ENCODE data around the gene LTA4H. TPM values are rescaled to one million over a fixed set of nuclear protein-coding genes. Genes with fewer than 3 reads are reported as not detected.

LTA4H gene
- total RNA-seq, 3 donors from 2014 or later, result 66.5 to 94.5 (median 67.4) TPM

DNA sequence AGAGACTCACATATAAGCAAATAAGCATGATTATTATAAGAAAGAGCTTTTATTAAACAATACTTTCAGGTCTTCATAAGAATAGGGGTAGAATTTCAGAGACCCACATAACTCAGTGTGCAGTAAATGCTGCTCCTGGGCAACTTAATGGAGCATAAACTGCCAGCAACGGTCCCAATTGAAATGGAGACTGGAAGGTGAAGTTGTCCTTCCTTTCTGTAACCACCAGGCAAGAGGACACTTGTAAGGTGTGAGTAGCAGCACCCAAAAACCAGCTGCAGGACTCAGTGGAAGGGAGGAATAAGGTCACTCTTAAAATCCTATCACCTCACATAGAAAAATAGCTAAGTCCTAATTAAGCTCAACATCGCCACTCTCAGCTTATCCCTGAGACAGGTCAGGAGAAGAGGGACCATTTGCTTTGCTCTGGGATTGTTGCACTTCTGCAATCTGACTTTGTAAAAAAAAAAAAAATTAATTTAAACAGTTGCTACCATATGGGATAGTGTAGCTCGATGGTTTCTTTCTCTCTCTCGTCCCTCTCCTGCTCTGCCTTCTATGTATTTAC is 22.7 kb upstream of the LTA4H start:
- no peaks in the 10 kb centered on the region for H3K9me3 ChIP-seq
- no peaks in the 10 kb centered on the region for H3K4me1 ChIP-seq
- intact Hi-C loops (cut with DNase I; ENCODE audit: low total_unique reads), result loop anchor here (10.0 kb wide), 1 partner anchor 347 kb away; the partner anchor contains the start of gene CDK17
- no peaks in the 10 kb centered on the region for H3K27me3 ChIP-seq
- TF ChIP-seq POLR2AphosphoS5 (IDR thresholded peaks at IDR 0.05), result no peak
- no peak for TF ChIP-seq POLR2A (IDR thresholded peaks at IDR 0.05)
- TF ChIP-seq, protein P1, sequence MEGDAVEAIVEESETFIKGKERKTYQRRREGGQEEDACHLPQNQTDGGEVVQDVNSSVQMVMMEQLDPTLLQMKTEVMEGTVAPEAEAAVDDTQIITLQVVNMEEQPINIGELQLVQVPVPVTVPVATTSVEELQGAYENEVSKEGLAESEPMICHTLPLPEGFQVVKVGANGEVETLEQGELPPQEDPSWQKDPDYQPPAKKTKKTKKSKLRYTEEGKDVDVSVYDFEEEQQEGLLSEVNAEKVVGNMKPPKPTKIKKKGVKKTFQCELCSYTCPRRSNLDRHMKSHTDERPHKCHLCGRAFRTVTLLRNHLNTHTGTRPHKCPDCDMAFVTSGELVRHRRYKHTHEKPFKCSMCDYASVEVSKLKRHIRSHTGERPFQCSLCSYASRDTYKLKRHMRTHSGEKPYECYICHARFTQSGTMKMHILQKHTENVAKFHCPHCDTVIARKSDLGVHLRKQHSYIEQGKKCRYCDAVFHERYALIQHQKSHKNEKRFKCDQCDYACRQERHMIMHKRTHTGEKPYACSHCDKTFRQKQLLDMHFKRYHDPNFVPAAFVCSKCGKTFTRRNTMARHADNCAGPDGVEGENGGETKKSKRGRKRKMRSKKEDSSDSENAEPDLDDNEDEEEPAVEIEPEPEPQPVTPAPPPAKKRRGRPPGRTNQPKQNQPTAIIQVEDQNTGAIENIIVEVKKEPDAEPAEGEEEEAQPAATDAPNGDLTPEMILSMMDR (IDR thresholded peaks at IDR 0.05), result no peak
- H3K27ac ChIP-seq, result no peak overlapping the region
- no peak for DNase-seq (ENCODE audit: low spot score in 2 of 2)
- no peaks in the 10 kb centered on the region for H3K36me3 ChIP-seq
- H3K4me3 ChIP-seq, result no peak overlapping the region

- Histone ChIP-seq H3K9me3 (no peaks in the 10 kb centered on the region), H3K4me3 (no peak overlapping the region), H3K36me3 (no peaks in the 10 kb centered on the region), H3K27me3 (no peaks in the 10 kb centered on the region), H3K27ac (no peak overlapping the region), H3K4me1 (no peaks in the 10 kb centered on the region)
- DNase-seq (ENCODE audit: low spot score in 2 of 2), result no peak
- intact Hi-C loops (cut with DNase I; ENCODE audit: low total_unique reads), result loop anchor here (10.0 kb wide), 1 partner anchor 348 kb away; the partner anchor contains the start of gene CDK17
- no peak for TF ChIP-seq POLR2A (IDR thresholded peaks at IDR 0.05)
- no peak for TF ChIP-seq POLR2AphosphoS5 (IDR thresholded peaks at IDR 0.05)
- TF ChIP-seq, protein P1 (IDR thresholded peaks at IDR 0.05), result no peak
These were observed 21.5 kb upstream of the LTA4H start for GRCh38 chr12:96056646-96057455.

DNA sequence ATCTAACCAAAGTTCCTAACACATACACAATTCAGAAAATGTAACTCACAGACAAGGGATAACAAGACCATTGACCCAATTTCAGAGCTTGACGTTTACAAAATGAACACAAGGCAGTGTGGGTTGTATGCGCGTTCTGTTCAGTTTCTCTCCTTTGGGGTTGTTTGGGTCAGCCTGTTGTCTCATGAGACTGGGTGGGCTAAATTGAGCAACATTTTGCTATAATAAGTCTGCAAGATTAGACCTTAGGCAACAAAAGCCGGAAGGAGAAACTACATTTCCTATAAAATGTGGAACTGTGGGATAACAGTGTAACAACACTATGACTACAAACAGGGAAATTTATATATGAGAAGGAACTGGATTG is 18.8 kb upstream of the LTA4H start:
- Histone ChIP-seq H3K36me3 (no peaks in the 10 kb centered on the region), H3K27ac (no peak overlapping the region), H3K4me3 (no peak overlapping the region), H3K4me1 (no peaks in the 10 kb centered on the region), H3K9me3 (no peaks in the 10 kb centered on the region), H3K27me3 (no peaks in the 10 kb centered on the region)
- no peak for TF ChIP-seq POLR2A (IDR thresholded peaks at IDR 0.05)
- TF ChIP-seq, protein P1 (IDR thresholded peaks at IDR 0.05), result no peak
- TF ChIP-seq POLR2AphosphoS5 (IDR thresholded peaks at IDR 0.05), result no peak
- DNase-seq (ENCODE audit: low spot score in 2 of 2), result no peak
- intact Hi-C loops (cut with DNase I; ENCODE audit: low total_unique reads), result loop anchor here (10.0 kb wide), 1 partner anchor 351 kb away; the partner anchor contains the start of gene CDK17

- DNase-seq (ENCODE audit: low spot score in 2 of 2), result no peak
- intact Hi-C loops (cut with DNase I; ENCODE audit: low total_unique reads), result loop anchor here (10.0 kb wide), 1 partner anchor 351 kb away; the partner anchor contains the start of gene CDK17
- H3K27me3 ChIP-seq, result no peaks in the 10 kb centered on the region
- H3K27ac ChIP-seq, result peak overlapping the region in 1 of 2 donors; percentile 46
- no peaks in the 10 kb centered on the region for H3K4me1 ChIP-seq
- no peaks in the 10 kb centered on the region for H3K36me3 ChIP-seq
- no peaks in the 10 kb centered on the region for H3K9me3 ChIP-seq
- no peak for TF ChIP-seq POLR2A (IDR thresholded peaks at IDR 0.05)
- H3K4me3 ChIP-seq, result no peak overlapping the region
These were observed 18.3 kb upstream of the LTA4H start for GRCh38 chr12:96053476-96054243.

DNA sequence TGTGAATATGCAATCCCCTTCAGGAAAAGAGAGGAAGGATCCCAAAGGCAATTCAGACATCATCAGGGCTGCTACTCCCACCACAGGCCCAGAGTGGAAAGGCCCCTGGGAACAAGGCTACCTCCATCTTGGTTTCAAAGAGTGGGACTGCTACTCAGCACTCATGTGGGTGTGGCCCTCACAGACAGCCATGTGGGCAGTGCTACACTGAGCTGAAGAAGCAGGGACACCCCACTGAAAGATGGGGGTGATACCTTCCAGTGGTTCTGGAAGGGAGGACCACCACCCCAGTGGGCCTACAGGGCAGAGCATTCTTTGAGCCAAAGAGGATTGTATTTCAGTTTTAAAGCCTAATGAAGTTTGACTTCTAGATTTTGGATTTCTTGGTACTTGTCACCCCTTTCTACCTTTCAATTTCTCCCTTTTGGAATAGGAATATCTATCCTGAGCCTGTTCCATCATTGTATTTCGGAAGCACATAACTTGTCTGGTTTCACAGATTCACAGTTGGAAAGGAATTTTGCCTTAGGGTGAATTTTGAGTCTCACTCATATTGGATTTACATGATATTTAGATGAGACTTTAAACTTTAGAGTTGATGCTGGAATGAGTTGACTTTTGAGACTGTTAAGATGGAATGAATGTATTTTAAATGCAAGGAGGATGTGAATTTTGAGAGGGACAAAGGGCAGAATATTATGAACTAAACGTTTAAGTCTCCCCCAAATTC is 16.5 kb upstream of the LTA4H start:
- no peak for DNase-seq (ENCODE audit: low spot score in 2 of 2)
- intact Hi-C loops (cut with DNase I; ENCODE audit: low total_unique reads), result loop anchor here (10.0 kb wide), 1 partner anchor 353 kb away; the partner anchor contains the start of gene CDK17

More for the DNA sequence above, 16.5 kb upstream of the LTA4H start:
- Histone ChIP-seq H3K27ac (no peak overlapping the region), H3K9me3 (no peaks in the 10 kb centered on the region), H3K27me3 (no peaks in the 10 kb centered on the region), H3K36me3 (no peaks in the 10 kb centered on the region), H3K4me1 (peaks cover 0 to 6% of the 10 kb centered on the region in 2 donors), H3K4me3 (no peak overlapping the region)
- TF ChIP-seq, protein P1 (IDR thresholded peaks at IDR 0.05), result no peak
- TF ChIP-seq POLR2AphosphoS5 (IDR thresholded peaks at IDR 0.05) (no peak), POLR2A (IDR thresholded peaks at IDR 0.05) (no peak)
